HUES48 (cell line): ENCODE measurements around the gene TP53I13.

Experiments
- H3K27ac ChIP-seq: one replicate; pipeline ENCODE4 v1.7.0; 2013; ENCODE audit warnings: low read depth, low read length, inconsistent platforms
- H3K27me3 ChIP-seq: 2 replicates; pipeline ENCODE4 v1.6.1; 2013; ENCODE audit warnings: mild to moderate bottlenecking, low read length; ENCODE audit not compliant: control insufficient read depth, insufficient read depth
- H3K36me3 ChIP-seq: 2 replicates; pipeline ENCODE4 v1.6.1; 2013; ENCODE audit warnings: low read length; ENCODE audit not compliant: control insufficient read depth, insufficient read depth
- H3K4me1 ChIP-seq: 2 replicates; pipeline ENCODE4 v1.6.1; 2013; ENCODE audit warnings: mild to moderate bottlenecking, low read length; ENCODE audit not compliant: control insufficient read depth, insufficient read depth
- H3K4me3 ChIP-seq: 2 replicates; pipeline ENCODE4 v1.5.1; 2013; ENCODE audit warnings: mild to moderate bottlenecking, low read depth, low read length
- H3K9ac ChIP-seq: 2 replicates; pipeline ENCODE4 v1.6.1; 2013; ENCODE audit warnings: mild to moderate bottlenecking, low read depth, low read length, moderate library complexity
- H3K9me3 ChIP-seq: 2 replicates; pipeline ENCODE4 v1.6.1; 2013; ENCODE audit warnings: low read length; ENCODE audit not compliant: control insufficient read depth, insufficient read depth

TP53I13 gene

DNA sequence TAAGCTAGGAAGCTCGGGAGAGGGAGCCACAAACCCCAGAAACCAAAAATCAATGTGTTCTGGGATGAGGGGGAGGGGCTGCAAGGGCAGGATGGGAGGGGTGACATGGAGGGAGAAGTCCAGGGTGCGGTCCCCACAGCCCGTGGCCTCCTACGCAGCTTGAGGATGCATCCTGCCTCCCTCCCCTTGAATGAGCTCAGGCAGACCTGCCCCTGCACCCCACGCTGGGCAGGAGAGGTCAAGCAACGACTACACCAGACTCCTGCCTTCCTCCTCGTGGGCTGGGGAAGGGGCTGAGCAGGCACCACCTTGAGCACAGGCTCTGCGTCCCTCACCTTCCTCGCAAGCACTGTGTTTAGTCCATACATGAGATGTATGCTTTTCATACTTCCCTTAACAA, 28.3 kb downstream of the TP53I13 start:
- Histone ChIP-seq H3K4me1 (peaks cover 30% of the 10 kb centered on the region), H3K27me3 (peaks cover 2% of the 10 kb centered on the region; the same call in 1 of the 2 replicates), H3K27ac (peak overlapping the region; percentile 36), H3K9ac (no peak overlapping the region), H3K36me3 (no peaks in the 10 kb centered on the region), H3K9me3 (no peaks in the 10 kb centered on the region), H3K4me3 (peak overlapping the region; percentile 25; the same call in 1 of the 2 replicates)

DNA sequence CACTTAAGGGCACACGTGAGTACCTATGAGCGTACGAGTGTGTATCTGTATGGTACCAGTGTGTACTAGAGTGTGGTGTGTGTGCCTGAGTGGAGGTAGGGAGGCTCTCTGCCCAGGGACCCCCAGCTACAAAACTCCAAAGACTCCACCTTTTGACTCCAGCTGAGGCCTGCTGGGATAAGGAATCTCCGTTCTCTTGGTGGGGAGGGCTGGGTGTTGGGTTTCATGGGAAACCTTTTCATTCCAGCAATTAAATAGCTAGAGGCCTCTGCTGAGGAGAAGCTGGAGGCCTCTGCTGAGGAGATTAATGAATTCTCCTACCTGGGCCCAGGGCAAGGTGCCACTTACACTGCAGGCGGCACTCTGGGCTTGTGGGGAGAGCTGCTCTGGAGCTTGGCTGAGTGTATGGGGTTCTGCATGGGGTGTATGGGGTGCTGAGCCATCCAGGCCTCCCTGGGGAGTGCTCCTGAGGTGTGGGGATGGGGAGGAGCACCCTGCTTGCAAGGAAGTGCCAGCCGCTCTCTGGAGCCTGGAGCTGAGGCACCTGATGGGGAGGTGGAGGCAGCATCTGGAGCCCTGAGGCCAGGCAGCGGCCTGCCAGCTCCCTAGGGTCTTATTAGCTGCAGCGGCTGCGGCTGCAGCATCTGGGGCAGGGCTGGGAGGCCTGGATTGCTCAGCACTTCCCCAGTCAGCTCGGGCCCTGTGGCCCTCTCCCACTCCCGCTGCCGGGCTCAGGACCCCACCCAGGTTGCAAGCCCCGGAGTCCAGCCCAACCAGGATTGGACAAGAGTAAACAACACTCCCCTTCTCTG, 29.1 kb downstream of the TP53I13 start:
- no peak overlapping the region for H3K9ac ChIP-seq
- H3K36me3 ChIP-seq = no peaks in the 10 kb centered on the region
- peaks cover 2% of the 10 kb centered on the region; the same call in 1 of the 2 replicates for H3K27me3 ChIP-seq
- peaks cover 23% of the 10 kb centered on the region for H3K4me1 ChIP-seq
- H3K4me3 ChIP-seq = peak overlapping the region; percentile 25; the same call in 1 of the 2 replicates
- peak overlapping the region; percentile 58 for H3K27ac ChIP-seq
- H3K9me3 ChIP-seq = no peaks in the 10 kb centered on the region

- Histone ChIP-seq H3K27ac (no peak overlapping the region), H3K36me3 (no peaks in the 10 kb centered on the region)
Measured at GRCh38 chr17:29603109-29603674, 34.7 kb downstream of the TP53I13 start.

GRCh38 chr17:29607557-29608195, 39.2 kb downstream of the TP53I13 start:
- H3K4me3 ChIP-seq = no peak overlapping the region
- no peak overlapping the region for H3K9ac ChIP-seq
- H3K27me3 ChIP-seq = no peaks in the 10 kb centered on the region
- 0 out of 2 replicates have a peak, but pooled peaks cover 1% of the 10 kb centered on the region for H3K36me3 ChIP-seq
- H3K9me3 ChIP-seq = no peaks in the 10 kb centered on the region
- H3K27ac ChIP-seq = no peak overlapping the region
- H3K4me1 ChIP-seq = no peaks in the 10 kb centered on the region

More at GRCh38 chr17:29603109-29603674, 34.7 kb downstream of the TP53I13 start:
- H3K4me1 ChIP-seq = no peaks in the 10 kb centered on the region
- H3K27me3 ChIP-seq = no peaks in the 10 kb centered on the region
- H3K9ac ChIP-seq = no peak overlapping the region
- H3K4me3 ChIP-seq = no peak overlapping the region
- no peaks in the 10 kb centered on the region for H3K9me3 ChIP-seq

DNA sequence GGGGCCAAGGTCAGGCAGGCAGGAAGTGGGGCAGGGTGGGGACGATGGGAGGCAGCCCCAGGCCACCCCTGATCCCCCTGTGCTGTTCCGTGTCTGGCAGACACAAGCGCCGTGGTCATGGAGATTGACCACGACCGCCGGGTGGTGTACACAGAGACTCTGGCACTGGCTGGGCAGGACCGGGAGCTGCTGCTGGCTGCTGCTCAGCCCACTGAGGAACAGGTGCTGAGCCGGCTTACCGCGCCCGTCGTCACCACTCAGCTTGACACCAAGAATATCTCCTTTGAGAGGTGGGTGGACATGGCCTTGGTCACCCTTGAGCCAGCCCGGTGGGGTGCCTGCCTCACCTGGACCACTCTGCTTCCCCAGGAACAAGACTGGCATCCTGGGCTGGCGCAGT, 40.5 kb downstream of the TP53I13 start:
- Histone ChIP-seq H3K27ac (no peak overlapping the region), H3K9ac (no peak overlapping the region)

GRCh38 chr17:29610395-29610794, 41.9 kb downstream of the TP53I13 start:
- peaks cover 16% of the 10 kb centered on the region for H3K4me1 ChIP-seq
- H3K27ac ChIP-seq = no peak overlapping the region
- H3K9me3 ChIP-seq = no peaks in the 10 kb centered on the region
- H3K27me3 ChIP-seq = peaks cover 20% of the 10 kb centered on the region
- H3K36me3 ChIP-seq = 0 out of 2 replicates have a peak, but pooled peaks cover 4% of the 10 kb centered on the region
- H3K4me3 ChIP-seq = no peak overlapping the region
- H3K9ac ChIP-seq = no peak overlapping the region

More for the DNA sequence above, 40.5 kb downstream of the TP53I13 start:
- H3K4me1 ChIP-seq = peaks cover 5% of the 10 kb centered on the region
- H3K36me3 ChIP-seq = 0 out of 2 replicates have a peak, but pooled peaks cover 4% of the 10 kb centered on the region
- H3K4me3 ChIP-seq = no peak overlapping the region
- peaks cover 5% of the 10 kb centered on the region; the same call in 1 of the 2 replicates for H3K27me3 ChIP-seq
- H3K9me3 ChIP-seq = no peaks in the 10 kb centered on the region

GRCh38 chr17:29611351-29612093, 43.0 kb downstream of the TP53I13 start:
- no peaks in the 10 kb centered on the region for H3K9me3 ChIP-seq
- no peak overlapping the region for H3K27ac ChIP-seq
- H3K9ac ChIP-seq = no peak overlapping the region
- 0 out of 2 replicates have a peak, but pooled peaks cover 4% of the 10 kb centered on the region for H3K36me3 ChIP-seq
- no peak overlapping the region for H3K4me3 ChIP-seq
- H3K27me3 ChIP-seq = peaks cover 29% of the 10 kb centered on the region
- peaks cover 21% of the 10 kb centered on the region for H3K4me1 ChIP-seq

DNA sequence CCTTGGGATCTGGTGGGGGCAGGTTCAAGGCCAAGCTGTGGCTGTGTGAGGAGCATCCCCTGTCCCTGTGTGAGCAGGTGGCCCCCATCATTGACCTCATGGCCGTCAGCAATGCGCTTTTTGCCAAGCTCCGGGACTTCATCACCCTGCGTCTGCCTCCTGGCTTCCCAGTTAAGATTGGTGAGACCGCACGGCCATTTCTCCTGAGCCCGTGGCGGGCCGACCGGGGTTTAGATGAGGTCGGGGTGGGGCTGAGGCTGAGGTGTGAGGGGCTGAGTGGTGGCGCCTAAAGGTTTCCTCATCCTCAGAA, 43.5 kb downstream of the TP53I13 start:
- no peak overlapping the region for H3K27ac ChIP-seq
- 0 out of 2 replicates have a peak, but pooled peaks cover 4% of the 10 kb centered on the region for H3K36me3 ChIP-seq
- no peak overlapping the region for H3K4me3 ChIP-seq
- peaks cover 24% of the 10 kb centered on the region for H3K4me1 ChIP-seq
- peaks cover 35% of the 10 kb centered on the region for H3K27me3 ChIP-seq
- no peaks in the 10 kb centered on the region for H3K9me3 ChIP-seq
- no peak overlapping the region for H3K9ac ChIP-seq

GRCh38 chr17:29612404-29613280, 44.1 kb downstream of the TP53I13 start:
- Histone ChIP-seq H3K27ac (no peak overlapping the region), H3K4me3 (no peak overlapping the region; the same call in 1 of the 2 replicates), H3K36me3 (0 out of 2 replicates have a peak, but pooled peaks cover 4% of the 10 kb centered on the region), H3K9ac (no peak overlapping the region), H3K9me3 (no peaks in the 10 kb centered on the region), H3K4me1 (peaks cover 24% of the 10 kb centered on the region), H3K27me3 (peaks cover 41% of the 10 kb centered on the region)
